SK-N-SH (cell line): Measurements from ENCODE around the gene AP4B1. TPM values are rescaled to one million over a fixed set of nuclear protein-coding genes. Genes with fewer than 3 reads are reported as not detected.

Source experiments
- CTCF ChIA-PET: fragments of 300-600, 350-600 bp; formaldehyde crosslinking; extraction: SDS; loops from one replicate; lab custom pipeline; 2021; lab: Yijun Ruan, JAX
- POLR2A ChIA-PET: fragments of 350-600 bp; sonication (Branson Sonifier 250); formaldehyde crosslinking; extraction: SDS; loops from one replicate; lab custom pipeline; 2020; ENCODE audit warnings: antibody characterized with exemption, inconsistent platforms; lab: Yijun Ruan, JAX
- DNase-seq: peaks from one replicate; pipeline ENCODE4 v3.0.0; 2012
- H2AFZ ChIP-seq: fragments of 200-600 bp; sonication (generic); 2 replicates; pipeline ENCODE4 v1.8.1; 2016; ENCODE audit warnings: antibody characterized with exemption, mild to moderate bottlenecking, low read depth
- H3F3A ChIP-seq: fragments of 200-600 bp; sonication (generic); replicated peaks from 2 replicates; pipeline ENCODE3; 2016; ENCODE audit warnings: antibody characterized with exemption, mild to moderate bottlenecking; ENCODE audit not compliant: insufficient read depth
- H3K27ac ChIP-seq, 2 experiments: fragments of 200-500 bp in 1 of 2; fragments of 200-600 bp in 1 of 2; sonication (Bioruptor generic) in 1 of 2; sonication (generic), shearing (Covaris generic) in 1 of 2; 2 replicates each; pipeline versions ENCODE4 v1.5.1 to v1.6.1; 2014 to 2016; ENCODE audit warnings: low read depth in 2 of 2, inconsistent platforms in 1 of 2, low read length in 1 of 2, mild to moderate bottlenecking in 1 of 2, mixed read lengths in 1 of 2
- H3K27me3 ChIP-seq: fragments of 200-600 bp; sonication (generic), shearing (Covaris generic); 2 replicates; pipeline ENCODE4 v1.6.1; 2016; ENCODE audit warnings: mixed run types; ENCODE audit not compliant: insufficient read depth
- H3K36me3 ChIP-seq, 2 experiments: fragments of 200-500 bp in 1 of 2; fragments of 200-600 bp in 1 of 2; sonication (Bioruptor generic) in 1 of 2; sonication (generic) in 1 of 2; replicated peaks in 1 of 2; 2 replicates each; pipeline versions ENCODE3 to v1.5.1; 2014 to 2016; ENCODE audit warnings: low read length in 1 of 2, mild to moderate bottlenecking in 1 of 2; ENCODE audit not compliant: insufficient read depth in 2 of 2, control insufficient read depth in 1 of 2
- H3K4me1 ChIP-seq, 2 experiments: fragments of 200-500 bp in 1 of 2; fragments of 200-600 bp in 1 of 2; sonication (Bioruptor generic) in 1 of 2; sonication (generic), shearing (Covaris generic) in 1 of 2; 2 replicates each; pipeline versions ENCODE4 v1.5.1 to v1.6.1; 2014 to 2016; ENCODE audit warnings: low read depth in 1 of 2, low read length in 1 of 2, mixed run types in 1 of 2; ENCODE audit not compliant: insufficient read depth in 2 of 2, control insufficient read depth in 1 of 2
- H3K4me2 ChIP-seq: fragments of 200-600 bp; sonication (generic), shearing (Covaris generic); 2 replicates; pipeline ENCODE4 v1.6.1; 2017; ENCODE audit warnings: mixed run types
- H3K4me3 ChIP-seq, 2 experiments: fragments of 200-500 bp in 1 of 2; fragments of 200-600 bp in 1 of 2; sonication (Bioruptor generic) in 1 of 2; sonication (generic), shearing (Covaris generic) in 1 of 2; 2 replicates each; pipeline versions ENCODE4 v1.5.1 to v1.8.1; 2014 to 2016; ENCODE audit warnings: low read depth in 2 of 2, inconsistent platforms in 1 of 2, low read length in 1 of 2, mild to moderate bottlenecking in 1 of 2, mixed read lengths in 1 of 2, moderate library complexity in 1 of 2
- H3K79me2 ChIP-seq: fragments of 200-600 bp; sonication (generic); 2 replicates; pipeline ENCODE4 v1.8.1; 2017; ENCODE audit warnings: mild to moderate bottlenecking; ENCODE audit not compliant: insufficient read depth
- H3K9ac ChIP-seq: fragments of 200-600 bp; sonication (generic); 2 replicates; pipeline ENCODE4 v1.6.1; 2017; ENCODE audit warnings: mixed run types
- H3K9me2 ChIP-seq: fragments of 200-600 bp; sonication (generic); 2 replicates; pipeline ENCODE4 v1.6.1; 2017; ENCODE audit warnings: mixed run types
- H3K9me3 ChIP-seq: fragments of 200-600 bp; sonication (generic); 2 replicates; pipeline ENCODE4 v1.6.1; 2017; ENCODE audit warnings: mixed run types, mild to moderate bottlenecking, moderate library complexity
- H4K20me1 ChIP-seq: fragments of 200-600 bp; sonication (generic); 2 replicates; pipeline ENCODE4 v1.6.1; 2017; ENCODE audit warnings: mild to moderate bottlenecking, mixed run types; ENCODE audit not compliant: insufficient read depth
- CTCF ChIP-seq: fragments of 200-600 bp; sonication (generic); IDR thresholded peaks from 2 replicates; pipeline ENCODE4 v1.6.1; 2017; ENCODE audit warnings: antibody characterized with exemption, mild to moderate bottlenecking, moderate library complexity
- FOXJ3 ChIP-seq: sonication (generic); formaldehyde crosslinking; IDR thresholded peaks from 2 replicates; pipeline ENCODE4 v1.5.1; 2020; ENCODE audit warnings: mild to moderate bottlenecking, missing genetic modification reagents
- GABPA ChIP-seq: IDR thresholded peaks from 2 replicates; pipeline ENCODE4 v1.4.0; 2012; ENCODE audit warnings: low read depth, mild to moderate bottlenecking
- GATA2 ChIP-seq: sonication (generic); formaldehyde crosslinking; IDR thresholded peaks from 2 replicates; pipeline ENCODE4 v1.5.0; 2020; ENCODE audit warnings: mild to moderate bottlenecking, missing genetic modification reagents
- JUND ChIP-seq: IDR thresholded peaks from 2 replicates; pipeline ENCODE4 v1.4.0; 2012
- MAX ChIP-seq: IDR thresholded peaks from 2 replicates; pipeline ENCODE4 v1.4.0; 2012; ENCODE audit warnings: low read depth
- MXI1 ChIP-seq: IDR thresholded peaks from 2 replicates; pipeline ENCODE4 v1.6.1; 2012; ENCODE audit warnings: mild to moderate bottlenecking, low read depth, low read length, improper control_type of control experiment
- NFIC ChIP-seq: IDR thresholded peaks from 2 replicates; pipeline ENCODE4 v1.4.0; 2012; ENCODE audit warnings: borderline replicate concordance
- NRF1 ChIP-seq: IDR thresholded peaks from 2 replicates; pipeline ENCODE4 v1.6.1; 2012; ENCODE audit warnings: low read depth, mild to moderate bottlenecking, low read length
- RCOR1 ChIP-seq: fragments of 150-350 bp; IDR thresholded peaks from 2 replicates; pipeline ENCODE4 v1.6.1; 2017; ENCODE audit warnings: antibody characterized with exemption, low read length
- REST ChIP-seq: IDR thresholded peaks from 2 replicates; pipeline ENCODE4 v1.6.1; 2012; ENCODE audit warnings: mild to moderate bottlenecking, low read depth, low read length, moderate library complexity
- RFX5 ChIP-seq: IDR thresholded peaks from 2 replicates; pipeline ENCODE4 v1.6.1; 2012; ENCODE audit warnings: mild to moderate bottlenecking, improper control_type of control experiment, low read length
- RXRA ChIP-seq: IDR thresholded peaks from 2 replicates; pipeline ENCODE4 v1.4.0; 2012; ENCODE audit warnings: low read depth, mild to moderate bottlenecking, borderline replicate concordance
- SIN3A ChIP-seq: IDR thresholded peaks from 2 replicates; pipeline ENCODE4 v1.6.1; 2012; ENCODE audit warnings: low read depth, mild to moderate bottlenecking, low read length, moderate library complexity, borderline replicate concordance
- SMC3 ChIP-seq: IDR thresholded peaks from 2 replicates; pipeline ENCODE4 v1.6.1; 2012; ENCODE audit warnings: low read depth, low read length, improper control_type of control experiment
- TCF12 ChIP-seq: IDR thresholded peaks from 2 replicates; pipeline ENCODE4 v1.4.0; 2012
- USF1 ChIP-seq: IDR thresholded peaks from 2 replicates; pipeline ENCODE4 v1.4.0; 2012; ENCODE audit warnings: low read depth, borderline replicate concordance
- USF2 ChIP-seq: fragments of 150-350 bp; IDR thresholded peaks from 2 replicates; pipeline ENCODE4 v1.6.1; 2017; ENCODE audit warnings: antibody characterized with exemption, low read length, low read depth, borderline replicate concordance
- YY1 ChIP-seq: IDR thresholded peaks from 2 replicates; pipeline ENCODE4 v1.4.0; 2012; ENCODE audit warnings: low read depth, mild to moderate bottlenecking
- ZBTB33 ChIP-seq: IDR thresholded peaks from 2 replicates; pipeline ENCODE4 v1.4.0; 2012; ENCODE audit warnings: low read depth, borderline replicate concordance
- WGBS: methylation state at CpG from one replicate; pipeline ENCODE4 v1.1.6; 2017; ENCODE audit warnings: low lambda C conversion rate; 5-methylcytosine and 5-hydroxymethylcytosine counted together
- polyA plus RNA-seq, 3 experiments: library from polyadenylated mRNA; depleted of rRNA; stranded (reverse); fragments of >200 nt; gene quantifications; 2 replicates each; pipeline ENCODE4 v1.2.3, GENCODE V29; 2012

AP4B1 gene
- polyA plus RNA-seq, 1 of the 3 experiments (the other 2 are of a cell fraction): 11.5 TPM

- DNase-seq: no peak
- Histone ChIP-seq H3K4me1 (peaks cover 3 to 19% of the 10 kb centered on the region in 2 experiments; a peak in 3 of 4 replicates), H3K4me3 (no peak overlapping the region), H3F3A (peaks cover 9% of the 10 kb centered on the region), H3K27me3 (no peaks in the 10 kb centered on the region), H3K9ac (no peak overlapping the region; the same call in 1 of the 2 replicates), H3K36me3 (peaks cover 8 to 24% of the 10 kb centered on the region in 2 experiments), H3K27ac (peak overlapping the region; percentile 16 to 29; a peak in 3 of 4 replicates), H4K20me1 (peaks cover 29% of the 10 kb centered on the region), H3K9me3 (no peaks in the 10 kb centered on the region), H3K79me2 (peaks cover 99% of the 10 kb centered on the region), H3K9me2 (no peaks in the 10 kb centered on the region), H2AFZ (no peak overlapping the region), H3K4me2 (peak overlapping the region; percentile 29; the same call in 1 of the 2 replicates)
- POLR2A ChIA-PET: no interaction called here
- 55% methylated on average over 3 of the region's 3 CpGs for WGBS
- TF ChIP-seq RFX5 (no peak), YY1 (no peak), RCOR1 (no peak), USF1 (no peak), GATA2 (CRISPR knock-in tag) (no peak), SIN3A (no peak), CTCF (no peak), NFIC (no peak), REST (no peak), GABPA (no peak), USF2 (no peak), MXI1 (no peak), MAX (no peak), ZBTB33 (no peak), TCF12 (no peak), FOXJ3 (CRISPR knock-in tag) (no peak), RXRA (no peak), JUND (no peak), NRF1 (no peak), SMC3 (no peak)
- CTCF ChIA-PET: interaction anchor here (0.6 to 2.0 kb wide), 6 partner anchors 9 to 128 kb away, joined by 3 to 6 read pairs (median 4); partner anchors contain the start of gene OLFML3
Observed at GRCh38 chr1:113946678-113947387, 42.2 kb upstream of the AP4B1 start.
